Trophoblast cell (in vitro differentiated cells and primary cell): ENCODE measurements around the gene ADCY1.

ENCODE experiments used
- DNase-seq, 2 donors: peaks; one replicate each; pipeline ENCODE4 v3.0.0-alpha.2; 2016
- H2AFZ ChIP-seq: 2 replicates; pipeline ENCODE4 v1.6.1; 2013; ENCODE audit warnings: low read length, moderate library complexity, mild to moderate bottlenecking; ENCODE audit not compliant: insufficient read depth, poor library complexity
- H2AK5ac ChIP-seq: 2 replicates; pipeline ENCODE4 v1.6.1; 2013; ENCODE audit warnings: mild to moderate bottlenecking, low read length
- H2BK120ac ChIP-seq: 2 replicates; pipeline ENCODE4 v1.6.1; 2013; ENCODE audit warnings: low read length, mild to moderate bottlenecking, moderate library complexity; ENCODE audit not compliant: insufficient read depth, poor library complexity
- H2BK12ac ChIP-seq: 2 replicates; pipeline ENCODE4 v1.6.1; 2013; ENCODE audit warnings: mild to moderate bottlenecking, low read length, moderate library complexity
- H2BK5ac ChIP-seq: 2 replicates; pipeline ENCODE4 v1.6.1; 2013; ENCODE audit warnings: low read length, low read depth, moderate library complexity, mild to moderate bottlenecking; ENCODE audit not compliant: poor library complexity
- H3K14ac ChIP-seq: 2 replicates; pipeline ENCODE4 v1.6.1; 2013; ENCODE audit warnings: mild to moderate bottlenecking, low read length
- H3K18ac ChIP-seq: 2 replicates; pipeline ENCODE4 v1.6.1; 2013; ENCODE audit warnings: mild to moderate bottlenecking, low read length
- H3K23ac ChIP-seq: 2 replicates; pipeline ENCODE4 v1.6.1; 2013; ENCODE audit warnings: low read length
- H3K27ac ChIP-seq: 2 replicates; pipeline ENCODE4 v1.5.1; 2013; ENCODE audit warnings: low read depth, mild to moderate bottlenecking, inconsistent platforms, low read length, moderate library complexity
- H3K27me3 ChIP-seq: 2 replicates; pipeline ENCODE4 v1.6.1; 2013; ENCODE audit warnings: inconsistent platforms, mild to moderate bottlenecking, low read length, moderate library complexity; ENCODE audit not compliant: insufficient read depth
- H3K36me3 ChIP-seq, 2 experiments: 1 replicate in 1 of 2; 2 replicates in 1 of 2; pipeline ENCODE4 v1.6.1; 2013; ENCODE audit warnings: low read length in 2 of 2, mild to moderate bottlenecking in 2 of 2, moderate library complexity in 1 of 2; ENCODE audit not compliant: insufficient read depth in 2 of 2, control insufficient read depth in 1 of 2
- H3K4ac ChIP-seq: 2 replicates; pipeline ENCODE4 v1.6.1; 2013; ENCODE audit warnings: low read depth, mild to moderate bottlenecking, low read length, moderate library complexity
- H3K4me1 ChIP-seq, 2 experiments: 1 replicate in 1 of 2; 2 replicates in 1 of 2; pipeline ENCODE4 v1.6.1; 2013; ENCODE audit warnings: low read length in 2 of 2, mild to moderate bottlenecking in 2 of 2, moderate library complexity in 1 of 2; ENCODE audit not compliant: insufficient read depth in 2 of 2, control insufficient read depth in 1 of 2
- H3K4me2 ChIP-seq: 2 replicates; pipeline ENCODE4 v1.6.1; 2013; ENCODE audit warnings: inconsistent platforms, mild to moderate bottlenecking, low read length, moderate library complexity
- H3K4me3 ChIP-seq: 2 replicates; pipeline ENCODE4 v1.5.1; 2013; ENCODE audit warnings: mild to moderate bottlenecking, low read depth, low read length, inconsistent platforms
- H3K79me1 ChIP-seq: one replicate; pipeline ENCODE4 v1.6.1; 2013; ENCODE audit warnings: low read length
- H3K79me2 ChIP-seq: 2 replicates; pipeline ENCODE4 v1.6.1; 2013; ENCODE audit warnings: low read length, mild to moderate bottlenecking; ENCODE audit not compliant: control insufficient read depth, insufficient read depth, poor library complexity
- H3K9ac ChIP-seq: 2 replicates; pipeline ENCODE4 v1.6.1; 2013; ENCODE audit warnings: mild to moderate bottlenecking, low read length
- H3K9me3 ChIP-seq: 2 replicates; pipeline ENCODE4 v1.6.1; 2013; ENCODE audit warnings: low read depth, mild to moderate bottlenecking, control low read depth, inconsistent platforms, low read length; ENCODE audit not compliant: insufficient read depth
- H4K12ac ChIP-seq: 2 replicates; pipeline ENCODE4 v1.6.1; 2013; ENCODE audit warnings: low read depth, mild to moderate bottlenecking, low read length, moderate library complexity
- H4K8ac ChIP-seq: 2 replicates; pipeline ENCODE4 v1.6.1; 2013; ENCODE audit warnings: low read depth, mild to moderate bottlenecking, low read length, moderate library complexity
- H4K91ac ChIP-seq: one replicate; pipeline ENCODE4 v1.6.1; 2013; ENCODE audit warnings: low read depth, mild to moderate bottlenecking, low read length, moderate library complexity
- WGBS: extraction: QIAGEN DNeasy Blood & Tissue Kit; methylation state at CpG from one replicate; pipeline ENCODE4 v1.1.7; 2013; ENCODE audit warnings: missing lambda C conversion rate; ENCODE audit not compliant: insufficient read length, insufficient coverage; ENCODE audit errors: extremely low coverage; 5-methylcytosine and 5-hydroxymethylcytosine counted together

The ADCY1 gene

DNA sequence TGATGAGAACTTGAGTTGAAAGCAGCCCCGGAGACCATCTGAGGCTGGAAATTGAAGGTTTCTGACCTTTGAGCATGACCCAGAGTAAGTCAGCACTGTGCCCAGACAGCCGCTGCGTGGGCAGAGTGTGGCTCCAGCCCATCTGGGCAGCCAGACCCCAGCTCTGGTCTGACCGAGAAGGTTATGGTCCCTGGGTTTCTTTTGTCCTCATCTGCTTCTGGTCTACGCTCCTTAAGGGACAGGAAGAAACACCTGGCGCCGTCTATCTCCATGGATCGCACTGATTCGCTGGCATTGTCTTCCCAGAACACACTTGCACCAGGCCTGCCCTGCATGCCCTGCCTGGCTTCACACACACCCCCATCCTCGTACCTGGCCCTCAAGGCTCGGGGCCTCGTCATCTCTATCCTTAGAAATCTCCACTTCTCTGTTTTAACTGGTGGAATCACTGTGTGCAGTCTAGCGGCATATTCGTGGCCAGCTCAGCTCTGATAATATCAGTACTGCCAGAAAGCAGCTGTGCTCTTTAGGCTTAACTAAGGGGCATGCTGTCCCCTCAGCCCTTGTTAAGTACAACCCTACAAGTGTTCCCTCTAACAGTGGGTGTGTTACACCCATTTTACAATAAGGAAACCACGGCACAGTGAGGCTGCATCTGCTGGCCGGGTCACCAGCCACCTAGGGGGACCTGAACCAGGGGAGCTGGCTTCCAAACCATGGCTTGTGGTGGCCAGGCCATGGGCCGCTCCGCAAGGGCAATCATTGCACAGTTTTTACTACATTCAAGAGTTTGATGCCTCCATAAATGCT is 127.7 kb downstream of the ADCY1 start:
- H3K79me2 ChIP-seq, result no peaks in the 10 kb centered on the region
- DNase-seq, result no peak
- no peak overlapping the region for H2BK5ac ChIP-seq
- no peaks in the 10 kb centered on the region for H3K27me3 ChIP-seq
- no peak overlapping the region for H3K27ac ChIP-seq
- no peak overlapping the region for H3K4me2 ChIP-seq
- WGBS, result no CpG with 5 or more reads among the region's 18 CpGs
- H3K4ac ChIP-seq, result no peak overlapping the region
- H4K12ac ChIP-seq, result no peak overlapping the region
- no peak overlapping the region for H3K4me3 ChIP-seq
- H2BK120ac ChIP-seq, result no peak overlapping the region
- peaks cover 2% of the 10 kb centered on the region for H3K9me3 ChIP-seq
- H2AFZ ChIP-seq, result no peak overlapping the region
- H2AK5ac ChIP-seq, result no peak overlapping the region
- no peak overlapping the region for H3K18ac ChIP-seq
- no peak overlapping the region for H2BK12ac ChIP-seq
- no peak overlapping the region for H4K8ac ChIP-seq
- H3K79me1 ChIP-seq, result no peaks in the 10 kb centered on the region
- H3K4me1 ChIP-seq, result no peaks in the 10 kb centered on the region
- H3K9ac ChIP-seq, result no peak overlapping the region
- no peak overlapping the region for H4K91ac ChIP-seq
- no peak overlapping the region for H3K14ac ChIP-seq
- no peaks in the 10 kb centered on the region for H3K36me3 ChIP-seq
- H3K23ac ChIP-seq, result no peak overlapping the region

GRCh38 chr7:45702751-45703150 is 128.6 kb downstream of the ADCY1 start:
- no CpG with 5 or more reads among the region's 5 CpGs for WGBS
- no peak overlapping the region for H2BK12ac ChIP-seq
- no peak for DNase-seq

GRCh38 chr7:45703373-45703821 is 129.2 kb downstream of the ADCY1 start:
- H3K27me3 ChIP-seq, result no peaks in the 10 kb centered on the region
- H3K14ac ChIP-seq, result no peak overlapping the region

More at GRCh38 chr7:45702751-45703150, 128.6 kb downstream of the ADCY1 start:
- Histone ChIP-seq H3K4me3 (no peak overlapping the region), H3K36me3 (no peaks in the 10 kb centered on the region), H4K91ac (no peak overlapping the region), H3K14ac (no peak overlapping the region), H3K18ac (no peak overlapping the region), H2AK5ac (no peak overlapping the region), H4K8ac (no peak overlapping the region), H3K9ac (no peak overlapping the region), H2BK5ac (no peak overlapping the region), H2AFZ (no peak overlapping the region), H3K4me1 (no peaks in the 10 kb centered on the region), H4K12ac (no peak overlapping the region), H3K27me3 (no peaks in the 10 kb centered on the region), H3K9me3 (peaks cover 2% of the 10 kb centered on the region), H3K79me2 (no peaks in the 10 kb centered on the region), H3K4me2 (no peak overlapping the region), H3K23ac (no peak overlapping the region), H3K79me1 (no peaks in the 10 kb centered on the region), H3K4ac (no peak overlapping the region), H2BK120ac (no peak overlapping the region), H3K27ac (no peak overlapping the region)

DNA sequence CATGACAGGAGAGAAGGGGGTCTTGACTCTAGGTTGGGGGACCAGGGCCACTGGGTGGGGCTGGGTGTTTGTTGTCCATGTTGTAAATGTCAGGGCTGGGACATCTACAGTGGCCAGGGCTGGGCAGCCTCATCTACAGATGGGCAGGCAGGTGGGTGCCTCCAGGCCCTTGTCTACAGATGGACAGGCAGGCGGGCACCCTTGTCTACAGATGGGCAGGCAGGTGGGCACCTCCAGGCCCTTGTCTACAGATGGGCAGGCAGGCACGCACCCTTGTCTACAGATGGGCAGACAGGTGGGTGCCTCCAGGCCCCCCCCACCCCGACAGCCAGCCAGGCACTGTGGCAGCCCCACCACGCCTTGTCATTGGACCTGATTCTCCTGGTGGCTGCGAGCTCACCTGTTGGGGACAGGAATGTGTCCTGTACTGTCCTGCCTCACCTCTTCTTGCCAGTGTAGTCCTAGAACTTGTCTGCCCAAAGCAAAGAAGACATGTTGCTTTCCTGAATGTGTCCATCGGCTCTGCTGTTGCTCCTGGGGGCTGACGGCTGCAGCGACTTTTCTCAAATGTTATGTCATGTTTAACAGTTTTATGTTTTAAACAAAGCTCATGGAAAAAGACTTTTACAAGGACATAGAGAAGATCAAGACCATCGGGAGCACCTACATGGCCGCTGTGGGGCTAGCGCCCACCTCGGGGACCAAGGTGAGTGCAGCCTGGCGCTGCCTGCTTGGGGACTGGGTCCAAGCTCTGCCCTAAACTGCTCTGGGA is 129.9 kb downstream of the ADCY1 start:
- no peak for DNase-seq
- H3K27me3 ChIP-seq, result no peaks in the 10 kb centered on the region
- WGBS, result no CpG with 5 or more reads among the region's 13 CpGs
- no peaks in the 10 kb centered on the region for H3K79me2 ChIP-seq
- H3K18ac ChIP-seq, result no peak overlapping the region
- H3K36me3 ChIP-seq, result no peaks in the 10 kb centered on the region
- H2AFZ ChIP-seq, result no peak overlapping the region
- no peak overlapping the region for H2BK12ac ChIP-seq
- no peak overlapping the region for H3K4me2 ChIP-seq
- no peak overlapping the region for H3K4me3 ChIP-seq
- H2BK120ac ChIP-seq, result no peak overlapping the region
- H3K14ac ChIP-seq, result no peak overlapping the region
- H3K23ac ChIP-seq, result no peak overlapping the region
- H4K91ac ChIP-seq, result no peak overlapping the region
- no peak overlapping the region for H3K4ac ChIP-seq
- no peaks in the 10 kb centered on the region for H3K79me1 ChIP-seq
- no peak overlapping the region for H2AK5ac ChIP-seq
- H3K9me3 ChIP-seq, result peaks cover 3% of the 10 kb centered on the region
- no peak overlapping the region for H4K8ac ChIP-seq
- no peak overlapping the region for H4K12ac ChIP-seq
- no peak overlapping the region for H3K9ac ChIP-seq
- no peak overlapping the region for H2BK5ac ChIP-seq
- H3K27ac ChIP-seq, result no peak overlapping the region
- no peaks in the 10 kb centered on the region for H3K4me1 ChIP-seq

More at GRCh38 chr7:45703373-45703821, 129.2 kb downstream of the ADCY1 start:
- no CpG with 5 or more reads among the region's 20 CpGs for WGBS
- Histone ChIP-seq H3K36me3 (no peaks in the 10 kb centered on the region), H3K4ac (no peak overlapping the region), H3K79me2 (no peaks in the 10 kb centered on the region), H3K4me1 (no peaks in the 10 kb centered on the region), H3K4me3 (no peak overlapping the region), H3K18ac (no peak overlapping the region), H3K9ac (no peak overlapping the region), H3K9me3 (peaks cover 2% of the 10 kb centered on the region), H3K4me2 (no peak overlapping the region), H4K12ac (no peak overlapping the region), H4K91ac (no peak overlapping the region), H3K79me1 (no peaks in the 10 kb centered on the region), H2AK5ac (no peak overlapping the region), H2BK5ac (no peak overlapping the region), H4K8ac (no peak overlapping the region), H3K23ac (no peak overlapping the region), H2BK12ac (no peak overlapping the region), H2AFZ (no peak overlapping the region), H2BK120ac (no peak overlapping the region), H3K27ac (no peak overlapping the region)
- DNase-seq, result no peak
